ENCODE results near the gene GALNT9.

- TF ChIP-seq CTCF (IDR thresholded peaks at IDR 0.05) (no peak), EP300 (IDR thresholded peaks at IDR 0.05) (no peak)
Measured at GRCh38 chr12:132155771-132156572, 173.4 kb downstream of the GALNT9 start.

All from tibial nerve (tissue), 4 donors.